HepG2 (cell line): Measurements from ENCODE around the gene ZDHHC14. TPM values are rescaled to one million over a fixed set of nuclear protein-coding genes. Genes with fewer than 3 reads are reported as not detected.

Experiments used
- ATAC-seq: fragments of 200-7000 bp; cut with Tn5 transposase; 3 replicates; pipeline ENCODE4 v1.9.1; 2020; ENCODE audit warnings: mild to moderate bottlenecking, moderate library complexity
- BruUV-seq: library from RNA; stranded (reverse); fragments of 400-500 nt; replicated peaks from 2 replicates; lab custom pipeline; 2021; lab: Mats Ljungman, UMichigan
- CTCF ChIA-PET: fragments of 300-600 bp; formaldehyde crosslinking; extraction: SDS; loops from one replicate; lab custom pipeline; 2021; ENCODE audit warnings: low total read pairs, inconsistent platforms, low intra/inter-chr PET ratio; lab: Yijun Ruan, JAX
- POLR2A ChIA-PET: fragments of 350-600 bp; sonication (Branson Sonifier 250); formaldehyde crosslinking; loops from one replicate; lab custom pipeline; 2020; ENCODE audit warnings: antibody characterized with exemption, inconsistent platforms; lab: Yijun Ruan, JAX
- DNase-seq: peaks from one replicate; pipeline ENCODE4 v3.0.0-alpha.2; 2015; ENCODE audit warnings: low spot score
- FAIRE-seq: peaks from 3 replicates; lab custom pipeline; 2011; peaks lifted over from hg19 to GRCh38; lab: Jason Lieb, UNC
- H2AFZ ChIP-seq: one replicate; pipeline ENCODE4 v1.6.1; 2011; ENCODE audit warnings: low read length, inconsistent platforms
- H3K27ac ChIP-seq: fragments of 300-600 bp; 3 replicates; pipeline ENCODE4 v1.8.0; 2011; ENCODE audit warnings: mixed run types, mild to moderate bottlenecking, mixed read lengths, low read length, inconsistent platforms; ENCODE audit not compliant: insufficient read depth; ENCODE audit errors: extremely low read length
- H3K27me3 ChIP-seq, 2 experiments: fragments of 200-600 bp in 1 of 2; 2 replicates in 1 of 2; 3 replicates in 1 of 2; pipeline versions ENCODE4 v1.6.0 to v1.8.0; 2011; ENCODE audit warnings: low read length in 2 of 2, mild to moderate bottlenecking in 2 of 2, moderate library complexity in 2 of 2, inconsistent platforms in 1 of 2; ENCODE audit not compliant: insufficient read depth in 2 of 2, control insufficient read depth in 1 of 2
- H3K36me3 ChIP-seq, 2 experiments: fragments of 200-600 bp in 1 of 2; replicated peaks in 1 of 2; 2 replicates in 1 of 2; 3 replicates in 1 of 2; pipeline versions ENCODE4 v1.5.1 to v1.8.0; 2011; ENCODE audit warnings: low read length in 2 of 2, inconsistent platforms in 1 of 2; ENCODE audit not compliant: insufficient read depth in 2 of 2, control insufficient read depth in 1 of 2
- H3K4me1 ChIP-seq: 2 replicates; pipeline ENCODE4 v1.5.1; 2012; ENCODE audit warnings: low read length, inconsistent platforms; ENCODE audit not compliant: insufficient read depth
- H3K4me2 ChIP-seq: 2 replicates; pipeline ENCODE4 v1.6.0; 2011; ENCODE audit warnings: low read depth, low read length, inconsistent platforms
- H3K4me3 ChIP-seq, 3 experiments: fragments of 200-600 bp in 1 of 3; sonication (generic), shearing (Covaris generic) in 1 of 3; replicated peaks in 1 of 3; 2 replicates each; pipeline ENCODE4 v1.5.1; 2011 to 2016; ENCODE audit warnings: low read length in 3 of 3, inconsistent platforms in 2 of 3, low read depth in 2 of 3, mild to moderate bottlenecking in 2 of 3, control low read depth in 1 of 3, mixed read lengths in 1 of 3; ENCODE audit not compliant: insufficient read depth in 1 of 3
- H3K79me2 ChIP-seq: one replicate; pipeline ENCODE4 v1.6.1; 2011; ENCODE audit warnings: low read length, inconsistent platforms; ENCODE audit not compliant: insufficient read depth
- H3K9ac ChIP-seq: 2 replicates; pipeline ENCODE4 v1.6.0; 2011; ENCODE audit warnings: mild to moderate bottlenecking, low read depth, low read length, inconsistent platforms; ENCODE audit not compliant: insufficient read depth
- H3K9me3 ChIP-seq: 2 replicates; pipeline ENCODE4 v1.5.1; 2012; ENCODE audit warnings: mild to moderate bottlenecking, low read length
- H4K20me1 ChIP-seq: 2 replicates; pipeline ENCODE4 v1.6.0; 2011; ENCODE audit warnings: inconsistent platforms, mild to moderate bottlenecking, low read length, moderate library complexity; ENCODE audit not compliant: insufficient read depth
- ATRX ChIP-seq: sonication (generic); formaldehyde crosslinking; IDR thresholded peaks from 2 replicates; pipeline ENCODE4 v1.4.0; 2020; ENCODE audit warnings: missing genetic modification reagents, borderline replicate concordance
- BRCA1 ChIP-seq: sonication (generic); formaldehyde crosslinking; IDR thresholded peaks from 2 replicates; pipeline ENCODE4 v1.4.0; 2020; ENCODE audit warnings: missing genetic modification reagents
- DR1 ChIP-seq: sonication (generic); formaldehyde crosslinking; IDR thresholded peaks from 2 replicates; pipeline ENCODE4 v1.8.0; 2021; ENCODE audit warnings: mild to moderate bottlenecking, missing genetic modification reagents, inconsistent platforms
- KDM3A ChIP-seq: IDR thresholded peaks from 2 replicates; pipeline ENCODE4 v1.6.1; 2018; ENCODE audit warnings: low read depth, missing compliant biosample characterization
- MXD1 ChIP-seq: sonication (generic); formaldehyde crosslinking; IDR thresholded peaks from 2 replicates; pipeline ENCODE4 v1.4.0; 2020; ENCODE audit warnings: mild to moderate bottlenecking, missing genetic modification reagents
- NRL ChIP-seq: sonication (generic); formaldehyde crosslinking; IDR thresholded peaks from 2 replicates; pipeline ENCODE4 v1.5.0; 2020; ENCODE audit warnings: missing genetic modification reagents, mild to moderate bottlenecking, moderate library complexity, borderline replicate concordance
- SMAD3 ChIP-seq: sonication (generic); formaldehyde crosslinking; IDR thresholded peaks from 2 replicates; pipeline ENCODE4 v1.4.0; 2020; ENCODE audit warnings: missing genetic modification reagents
- SOX5 ChIP-seq: IDR thresholded peaks from 2 replicates; pipeline ENCODE4 v1.6.1; 2016; ENCODE audit warnings: borderline replicate concordance
- TAF1 ChIP-seq: sonication (generic); formaldehyde crosslinking; IDR thresholded peaks from 2 replicates; pipeline ENCODE4 v1.4.0; 2020; ENCODE audit warnings: missing genetic modification reagents
- ZBTB25 ChIP-seq: IDR thresholded peaks from 2 replicates; pipeline ENCODE4 v1.6.1; 2018; ENCODE audit warnings: missing genetic modification reagents
- ZNF609 ChIP-seq: sonication (generic); formaldehyde crosslinking; IDR thresholded peaks from 2 replicates; pipeline ENCODE4 v1.4.0; 2020; ENCODE audit warnings: mild to moderate bottlenecking, missing genetic modification reagents, borderline replicate concordance
- WGBS: methylation state at CpG from one replicate; pipeline ENCODE4 v1.1.6; 2017; ENCODE audit warnings: low lambda C conversion rate; 5-methylcytosine and 5-hydroxymethylcytosine counted together
- in situ Hi-C: cut with HindIII; loops from 2 replicates; pipeline ENCODE4 v1.10.0; 2017; ENCODE audit warnings: low pct_unique_long_range_greater_than_20kb; ENCODE audit not compliant: extremely low pct_ligation_motif_present
- intact Hi-C: fragments of 100-400 bp; cut with micrococcal nuclease; formaldehyde crosslinking; loops from one replicate; pipeline ENCODE4 v1.10.0; 2022; ENCODE audit not compliant: unreplicated experiment
- polyA plus RNA-seq, 8 experiments: library from polyadenylated mRNA; depleted of rRNA in 3 of 8; stranded (reverse) in 7 of 8; unstranded in 1 of 8; fragments of >200 nt; fragmentation: Illumina TruSeq in 4 of 8; extraction: Trizol in 4 of 8; gene quantifications; 2 replicates each; pipeline versions ENCODE4 v1.2.1 to v1.2.3, GENCODE V29; 2011 to 2016; ENCODE audit warnings: low read depth in 4 of 8, missing spikeins in 1 of 8, mixed read lengths in 1 of 8; ENCODE audit not compliant: insufficient read depth in 1 of 8
- total RNA-seq, 5 experiments: library from RNA; depleted of rRNA; stranded (reverse); fragments of >200 nt; fragmentation: Illumina TruSeq; extraction: Trizol; gene quantifications; 2 replicates each; pipeline ENCODE4 v1.2.3, GENCODE V29; 2016; ENCODE audit warnings: low read depth in 1 of 5

Gene ZDHHC14
- total and polyA plus RNA-seq, 2 of the 13 experiments (the other 11 are each of a cell fraction or from before 2014, with no cell fraction given) = 3.7 to 9.5 TPM

GRCh38 chr6:157561414-157561790 lies 180.4 kb downstream of the ZDHHC14 start:
- no peak for DNase-seq
- Histone ChIP-seq H3K4me3 (no peak overlapping the region), H3K27ac (no peak overlapping the region), H3K36me3 (peaks cover 0 to under 1% of the 10 kb centered on the region in 2 experiments; a peak in 2 of 5 replicates), H3K27me3 (no peaks in the 10 kb centered on the region), H2AFZ (no peak overlapping the region), H3K79me2 (no peaks in the 10 kb centered on the region), H4K20me1 (no peaks in the 10 kb centered on the region), H3K9me3 (peaks cover 13% of the 10 kb centered on the region), H3K4me2 (no peak overlapping the region), H3K4me1 (peaks cover 10% of the 10 kb centered on the region), H3K9ac (no peak overlapping the region)
- no peak for FAIRE-seq
- in situ Hi-C loops (no loop called here), intact Hi-C loops (no loop called here)
- no peak for TF ChIP-seq ZBTB25 (CRISPR knock-in tag)
- no peak for TF ChIP-seq KDM3A (CRISPR knock-in tag)
- TF ChIP-seq SOX5 = no peak
- TF ChIP-seq SMAD3 (CRISPR knock-in tag) = no peak
- no peak for TF ChIP-seq BRCA1 (CRISPR knock-in tag)
- TF ChIP-seq TAF1 (CRISPR knock-in tag) = no peak
- TF ChIP-seq DR1 (CRISPR knock-in tag) = no peak
- TF ChIP-seq ZNF609 = no peak
- no peak for TF ChIP-seq ATRX (CRISPR knock-in tag)
- TF ChIP-seq MXD1 (CRISPR knock-in tag) = no peak
- TF ChIP-seq NRL (CRISPR knock-in tag) = no peak
- no TSS peak for BruUV-seq
- no peak for ATAC-seq
- POLR2A ChIA-PET = no interaction called here
- 97% methylated on average over 8 of the region's 8 CpGs for WGBS
- CTCF ChIA-PET = no interaction called here
